A673 (cell line): ENCODE measurements around the gene HOXB3. TPM values are rescaled to one million over a fixed set of nuclear protein-coding genes. Genes with fewer than 3 reads are reported as not detected.

ENCODE experiments used
- BruUV-seq: library from RNA; stranded (reverse); fragments of 400-500 nt; replicated peaks from 2 replicates; lab custom pipeline; 2021; lab: Mats Ljungman, UMichigan
- CTCF ChIA-PET: fragments of 300-600 bp; sonication (Branson Sonifier 250); formaldehyde crosslinking; loops from one replicate; lab custom pipeline; 2022; ENCODE audit warnings: antibody characterized with exemption; lab: Charles Lee
- POLR2A ChIA-PET: fragments of 300-600 bp; sonication (Branson Sonifier 250); formaldehyde crosslinking; loops from one replicate; lab custom pipeline; 2022; ENCODE audit warnings: antibody characterized with exemption; ENCODE audit not compliant: low non-redundant PET; lab: Charles Lee
- DNase-seq: peaks from one replicate; pipeline ENCODE4 v3.0.0-alpha.2; 2015; ENCODE audit warnings: low spot score
- H3K27ac ChIP-seq: fragments of 200-600 bp; sonication (generic); 2 replicates; pipeline ENCODE4 v1.5.1; 2016; ENCODE audit warnings: mixed run types, low read depth, mild to moderate bottlenecking, mixed read lengths, antibody characterized with exemption, low read length; ENCODE audit not compliant: poor library complexity, severe bottlenecking
- H3K27me3 ChIP-seq: fragments of 200-600 bp; sonication (generic); replicated peaks from 2 replicates; pipeline ENCODE4 v1.6.1; 2017; ENCODE audit warnings: mixed run types, low read depth, mild to moderate bottlenecking, mixed read lengths, antibody characterized with exemption, low read length; ENCODE audit not compliant: insufficient read depth, poor library complexity
- H3K36me3 ChIP-seq: fragments of 200-600 bp; sonication (generic); 2 replicates; pipeline ENCODE4 v1.6.1; 2016; ENCODE audit warnings: mixed run types, mild to moderate bottlenecking, mixed read lengths, antibody characterized with exemption, low read length; ENCODE audit not compliant: insufficient read depth, poor library complexity, severe bottlenecking
- H3K4me1 ChIP-seq: fragments of 200-600 bp; sonication (generic); 2 replicates; pipeline ENCODE4 v1.6.1; 2017; ENCODE audit warnings: mixed run types, mild to moderate bottlenecking, mixed read lengths, antibody characterized with exemption, low read length; ENCODE audit not compliant: insufficient read depth, poor library complexity, severe bottlenecking
- H3K4me3 ChIP-seq: fragments of 200-600 bp; sonication (generic); 2 replicates; pipeline ENCODE4 v1.5.1; 2016; ENCODE audit warnings: low read depth, mixed run types, mild to moderate bottlenecking, mixed read lengths, low read length; ENCODE audit not compliant: poor library complexity, severe bottlenecking
- H3K9me3 ChIP-seq: fragments of 200-600 bp; sonication (generic); 2 replicates; pipeline ENCODE4 v1.6.1; 2016; ENCODE audit warnings: mixed run types, low read depth, mild to moderate bottlenecking, mixed read lengths, antibody characterized with exemption, low read length; ENCODE audit not compliant: poor library complexity, severe bottlenecking
- CTCF ChIP-seq: fragments of 300-800, 200-600 bp; sonication (generic); conservative IDR thresholded peaks from 2 replicates; pipeline ENCODE4 v1.5.1; 2017; ENCODE audit warnings: low read depth, mild to moderate bottlenecking, antibody characterized with exemption, low read length, moderate library complexity, mixed read lengths
- EZH2 ChIP-seq: fragments of 200-600 bp; sonication (generic); IDR thresholded peaks from 2 replicates; pipeline ENCODE4 v1.6.1; 2017; ENCODE audit warnings: borderline replicate concordance, low read depth, mild to moderate bottlenecking, mixed read lengths, antibody characterized with exemption, low read length; ENCODE audit not compliant: poor library complexity, severe bottlenecking
- intact Hi-C: fragments of 100-400 bp; cut with micrococcal nuclease; formaldehyde crosslinking; loops from one replicate; pipeline ENCODE4 v1.10.0; 2022; ENCODE audit not compliant: unreplicated experiment
- total RNA-seq: library from RNA; stranded (reverse); gene quantifications from 2 replicates; pipeline ENCODE4 v1.2.3, GENCODE V29; 2021

The HOXB3 gene
- total RNA-seq, 1 experiment from 2014 or later = 40.7 TPM

- ChIA-PET CTCF (no interaction called here), POLR2A (no interaction called here)
- BruUV-seq = no TSS peak
- H3K27ac ChIP-seq = no peak overlapping the region
- H3K27me3 ChIP-seq = no peaks in the 10 kb centered on the region
- no peaks in the 10 kb centered on the region for H3K4me1 ChIP-seq
- no peaks in the 10 kb centered on the region for H3K36me3 ChIP-seq
- H3K9me3 ChIP-seq = no peaks in the 10 kb centered on the region
- H3K4me3 ChIP-seq = no peak overlapping the region
- no peak for DNase-seq
- TF ChIP-seq EZH2 (no peak), CTCF (no peak)
- intact Hi-C loops = no loop called here
These were observed 86.3 kb downstream of the HOXB3 start for GRCh38 chr17:48503747-48504146.

- TF ChIP-seq CTCF = no peak
- no peak for TF ChIP-seq EZH2
- H3K9me3 ChIP-seq = no peaks in the 10 kb centered on the region
- CTCF ChIA-PET = interaction anchor here (0.6 kb wide), 1 partner anchor 17 kb away, joined by 3 read pairs; no protein-coding TSS in a partner anchor
These were observed 87.1 kb downstream of the HOXB3 start for GRCh38 chr17:48502901-48503300.

GRCh38 chr17:48502312-48502711, 87.7 kb downstream of the HOXB3 start:
- DNase-seq = no peak
- no peaks in the 10 kb centered on the region for H3K4me1 ChIP-seq
- H3K9me3 ChIP-seq = no peaks in the 10 kb centered on the region
- BruUV-seq = no TSS peak
- no peaks in the 10 kb centered on the region for H3K36me3 ChIP-seq
- no peak for TF ChIP-seq CTCF
- TF ChIP-seq EZH2 = no peak
- ChIA-PET CTCF (interaction anchor here (0.6 kb wide), 1 partner anchor 17 kb away, joined by 3 read pairs; no protein-coding TSS in a partner anchor), POLR2A (interaction anchor here (0.7 kb wide), 1 partner anchor 171 kb away, joined by 3 read pairs; no protein-coding TSS in a partner anchor)
- H3K4me3 ChIP-seq = no peak overlapping the region
- H3K27ac ChIP-seq = no peak overlapping the region
- intact Hi-C loops = no loop called here
- H3K27me3 ChIP-seq = no peaks in the 10 kb centered on the region

More at GRCh38 chr17:48502901-48503300, 87.1 kb downstream of the HOXB3 start:
- no peaks in the 10 kb centered on the region for H3K36me3 ChIP-seq
- BruUV-seq = no TSS peak
- no peak for DNase-seq
- POLR2A ChIA-PET = no interaction called here
- intact Hi-C loops = no loop called here
- H3K27ac ChIP-seq = no peak overlapping the region
- no peaks in the 10 kb centered on the region for H3K4me1 ChIP-seq
- no peaks in the 10 kb centered on the region for H3K27me3 ChIP-seq
- no peak overlapping the region for H3K4me3 ChIP-seq
